ENCODE results near the gene ADAMTSL1.

Gene ADAMTSL1

DNA sequence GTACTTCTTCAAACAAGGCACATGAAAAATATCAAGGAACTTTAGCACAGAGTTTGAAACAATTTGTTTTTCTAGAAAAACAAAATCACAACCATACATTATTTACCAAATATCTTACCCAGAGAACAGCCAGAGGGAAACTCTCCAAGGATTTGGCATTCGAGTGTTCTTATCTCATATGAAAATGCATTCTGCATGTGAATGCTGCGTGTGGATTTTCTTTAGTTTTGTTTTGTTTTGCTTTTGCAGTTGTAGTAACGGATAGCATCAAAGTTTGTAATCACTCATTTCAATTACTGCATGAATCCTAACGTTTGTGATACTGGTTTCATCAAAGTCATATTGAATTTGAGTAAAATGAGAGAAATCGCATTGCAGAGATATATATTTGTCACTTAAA, 28.0 kb downstream of the ADAMTSL1 start:
- no peak for DNase-seq (ENCODE audit: low read depth)

DNA sequence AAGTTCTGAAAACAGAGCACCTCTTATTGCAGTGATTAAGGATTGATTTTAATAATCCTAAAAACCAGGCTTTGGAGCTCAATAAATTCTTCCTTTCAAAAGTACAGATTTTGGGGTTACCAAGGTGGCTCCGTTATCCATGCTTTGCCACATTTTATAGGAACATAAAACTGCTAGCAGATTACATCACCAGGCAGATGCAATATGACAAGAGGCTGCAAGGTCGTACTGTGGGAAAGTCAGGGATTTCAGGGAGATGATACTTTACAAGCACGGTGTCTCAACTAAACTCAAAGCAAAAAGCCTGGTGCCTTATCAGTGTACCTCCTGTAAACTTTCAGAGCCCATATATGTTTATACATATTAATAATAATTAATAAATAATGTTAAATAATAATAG, 28.6 kb downstream of the ADAMTSL1 start:
- no peak for DNase-seq (ENCODE audit: low read depth)

DNA sequence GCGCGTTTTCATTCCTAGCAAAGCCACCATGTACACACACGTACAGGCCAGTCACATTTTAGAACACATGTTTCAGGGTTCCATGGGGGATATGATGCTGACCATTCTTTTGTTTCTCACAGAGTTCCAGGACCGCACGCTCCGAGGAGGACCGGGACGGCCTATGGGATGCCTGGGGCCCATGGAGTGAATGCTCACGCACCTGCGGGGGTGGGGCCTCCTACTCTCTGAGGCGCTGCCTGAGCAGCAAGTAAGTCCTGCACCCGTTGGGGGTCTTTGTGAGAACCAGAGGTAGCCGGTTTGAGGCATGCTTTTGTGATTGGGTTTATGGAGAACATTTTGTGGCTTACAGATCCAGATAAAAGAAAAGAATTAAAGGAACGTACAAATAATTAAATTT, 30.8 kb downstream of the ADAMTSL1 start:
- DNase-seq (ENCODE audit: low read depth): no peak

DNA sequence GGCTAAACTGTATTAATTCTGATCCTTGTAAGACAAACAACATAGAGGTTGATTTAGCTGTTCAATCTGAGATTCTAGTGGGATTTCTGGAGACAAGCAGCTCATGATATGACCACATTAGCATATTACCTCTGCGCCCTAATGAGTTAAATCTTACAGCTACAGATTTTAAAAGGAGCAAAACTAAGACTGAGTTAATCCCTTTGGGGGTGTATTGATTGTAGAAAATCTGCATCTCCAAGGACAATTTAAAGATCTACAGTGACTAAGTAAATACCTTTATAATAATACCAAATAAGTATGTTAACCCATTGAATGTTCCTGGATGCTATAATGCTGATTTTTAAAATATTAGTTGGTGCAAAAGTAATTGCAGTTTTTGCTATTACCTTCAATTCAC, 33.2 kb downstream of the ADAMTSL1 start:
- DNase-seq (ENCODE audit: low read depth): no peak

DNA sequence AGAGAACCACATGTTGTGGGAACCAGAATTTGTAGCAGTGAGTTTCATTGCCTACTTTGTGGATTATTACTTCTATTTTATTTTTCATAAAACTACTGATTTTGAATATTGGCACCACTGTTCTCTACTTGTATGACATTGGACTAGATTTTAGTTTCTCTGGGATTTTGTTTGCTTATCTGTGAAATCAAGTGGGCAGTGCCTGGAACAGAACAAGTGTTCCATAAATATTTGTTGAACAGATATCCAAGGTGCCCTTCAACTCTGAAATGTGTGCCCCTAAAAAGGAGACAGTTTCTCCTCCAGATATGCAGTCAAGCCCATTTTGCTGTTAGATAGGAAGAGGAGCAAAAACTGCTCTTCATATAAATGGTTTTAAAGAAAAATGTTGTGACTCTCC, 42.6 kb downstream of the ADAMTSL1 start:
- DNase-seq (ENCODE audit: low read depth): no peak

DNA sequence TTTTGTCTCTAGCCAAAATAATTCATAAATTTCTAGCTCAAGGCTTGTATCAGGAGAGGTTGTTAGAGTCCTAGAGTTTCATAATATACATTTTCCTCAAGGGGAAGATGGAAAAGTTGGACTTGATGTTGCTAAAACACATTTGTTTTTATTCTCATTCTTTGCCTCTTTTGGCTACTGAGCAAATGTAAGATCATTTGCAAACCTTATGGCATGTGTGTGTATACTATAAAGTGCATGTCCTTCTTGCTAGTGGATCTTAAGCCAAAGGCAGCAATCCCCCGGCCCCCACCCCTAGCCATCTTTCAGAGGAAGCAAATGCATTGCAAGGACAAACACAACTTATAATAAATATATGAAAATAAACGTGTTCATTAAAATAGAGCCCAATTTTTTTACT, 43.0 kb downstream of the ADAMTSL1 start:
- DNase-seq (ENCODE audit: low read depth): no peak

DNA sequence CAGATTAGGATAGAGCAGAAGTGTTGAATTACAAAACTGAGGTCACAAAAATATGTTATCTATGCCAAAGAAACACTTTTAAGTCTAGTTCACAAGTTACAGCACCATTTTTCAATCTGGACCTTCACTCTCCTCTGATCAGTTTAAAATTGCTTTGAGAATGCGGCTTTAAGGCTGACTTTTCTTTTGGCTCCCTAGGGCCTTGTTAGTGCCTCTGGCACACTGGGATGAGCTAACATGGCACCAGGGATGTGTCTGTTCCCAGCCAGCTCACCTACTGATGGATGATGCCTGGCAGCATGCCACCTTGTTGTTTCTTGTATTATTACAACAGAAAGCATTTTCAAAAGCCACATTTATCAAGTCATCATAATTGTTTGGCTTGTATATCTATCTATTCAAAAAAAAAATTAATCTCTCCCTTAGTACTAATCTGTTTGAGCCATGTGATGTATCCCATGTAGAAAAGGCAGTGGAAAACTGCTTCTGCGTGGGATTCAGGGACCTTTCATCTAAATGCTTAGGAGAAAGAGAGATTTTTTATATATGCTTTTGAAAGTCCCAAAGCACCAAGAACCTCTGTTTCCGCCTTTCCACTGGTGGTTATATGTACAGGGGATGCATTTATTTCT, 46.6 kb downstream of the ADAMTSL1 start:
- DNase-seq (ENCODE audit: low read depth): peak; percentile 15

DNA sequence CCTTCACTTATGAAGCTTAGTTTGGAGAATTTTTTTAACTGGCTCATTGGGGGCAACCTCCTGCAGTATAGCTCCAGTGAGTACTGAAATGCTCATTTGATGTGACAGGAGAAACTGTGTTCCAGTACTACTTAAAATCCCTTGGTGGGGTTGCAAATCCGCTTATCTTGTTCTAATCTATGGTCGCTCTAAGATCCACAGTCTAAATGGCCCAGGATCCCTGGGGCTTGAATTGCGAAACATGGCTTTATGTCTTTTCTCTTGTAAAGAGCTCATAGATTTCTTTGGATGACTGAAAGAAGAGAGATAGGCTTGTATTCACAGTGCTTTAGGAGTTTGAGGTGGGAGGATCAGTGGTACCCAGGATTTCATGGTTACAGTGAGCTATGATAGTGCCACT, 52.7 kb downstream of the ADAMTSL1 start:
- DNase-seq (ENCODE audit: low read depth): peak; percentile 7

DNA sequence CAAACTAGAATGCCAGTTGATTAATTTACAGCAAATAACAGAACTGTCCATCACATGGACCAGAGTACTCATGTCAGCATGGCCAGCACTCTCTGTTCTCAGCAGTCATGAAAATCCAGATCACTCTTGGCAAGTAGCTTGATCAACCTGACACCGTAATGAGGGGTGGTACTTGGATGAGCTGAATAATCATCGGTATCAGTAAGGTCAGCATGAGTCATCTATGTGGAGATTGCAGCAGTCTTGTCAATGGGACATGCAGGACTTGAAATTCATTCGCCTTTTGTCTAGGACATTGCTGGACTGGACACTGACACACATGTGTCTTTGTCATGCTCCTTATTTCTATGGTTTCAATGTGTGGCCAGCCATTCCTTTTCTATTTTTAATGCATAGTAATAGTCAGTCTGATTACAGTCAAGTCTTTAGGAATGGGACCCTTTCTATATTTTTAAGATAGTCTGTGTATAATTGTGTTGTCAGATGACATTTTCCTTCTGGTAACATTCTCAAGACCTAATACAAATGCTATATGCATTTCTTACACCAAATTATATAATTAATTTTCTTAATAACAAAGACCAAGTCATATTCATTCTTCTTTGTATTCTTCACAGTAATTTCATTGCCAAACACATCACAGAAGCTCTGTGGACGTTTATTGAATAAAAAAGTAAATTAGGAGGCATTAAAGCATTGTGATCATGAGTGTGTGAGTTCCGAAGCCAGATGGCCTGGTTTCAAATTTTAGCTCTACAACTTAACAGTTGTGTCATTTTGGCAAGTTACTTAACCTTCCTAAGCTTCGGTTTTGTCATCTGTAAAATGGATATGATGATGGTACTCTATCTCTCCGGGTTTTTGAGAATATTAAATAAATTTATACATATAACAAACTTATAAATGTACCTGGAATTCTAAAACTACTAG, 57.4 kb downstream of the ADAMTSL1 start:
- no peak for DNase-seq (ENCODE audit: low read depth)

DNA sequence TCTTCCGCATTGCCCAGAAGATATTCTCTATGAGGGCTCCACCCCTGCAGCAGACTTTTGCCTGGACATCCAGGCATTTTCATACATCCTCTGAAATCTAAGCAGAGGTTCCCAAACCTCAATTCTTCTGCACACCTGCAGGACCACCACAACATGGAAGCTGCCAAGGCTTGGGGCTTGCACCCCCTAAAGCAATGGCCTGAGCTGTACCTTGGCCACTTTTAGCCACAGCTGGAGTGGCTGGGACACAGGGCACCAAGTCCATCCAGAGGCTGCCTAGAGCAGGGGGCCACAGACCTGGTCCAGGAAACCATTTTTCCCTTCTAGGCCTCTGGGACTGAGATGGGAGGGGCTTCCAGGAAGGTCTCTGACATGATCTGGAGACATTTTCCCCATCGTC, 60.7 kb downstream of the ADAMTSL1 start:
- no peak for DNase-seq (ENCODE audit: low read depth)

DNA sequence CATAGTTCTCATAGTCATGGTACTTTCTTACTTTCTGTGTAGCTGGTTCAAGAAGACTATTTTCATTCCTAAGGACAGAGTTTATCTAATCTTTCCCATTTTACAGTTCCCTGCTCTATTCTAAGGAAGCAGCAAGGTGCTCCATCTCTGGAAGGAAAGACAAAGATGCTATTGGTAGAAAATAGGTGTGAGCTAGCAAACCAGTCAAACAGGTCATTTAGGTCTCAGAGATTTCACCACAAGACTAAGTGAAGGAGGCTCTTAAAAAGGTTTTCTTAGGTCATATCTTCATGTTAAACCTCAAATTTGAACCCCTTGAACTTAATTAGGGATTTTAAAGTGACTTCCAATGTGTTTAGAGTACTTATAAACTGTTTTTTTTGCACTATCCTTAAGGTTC, 62.6 kb downstream of the ADAMTSL1 start:
- no peak for DNase-seq (ENCODE audit: low read depth)

DNA sequence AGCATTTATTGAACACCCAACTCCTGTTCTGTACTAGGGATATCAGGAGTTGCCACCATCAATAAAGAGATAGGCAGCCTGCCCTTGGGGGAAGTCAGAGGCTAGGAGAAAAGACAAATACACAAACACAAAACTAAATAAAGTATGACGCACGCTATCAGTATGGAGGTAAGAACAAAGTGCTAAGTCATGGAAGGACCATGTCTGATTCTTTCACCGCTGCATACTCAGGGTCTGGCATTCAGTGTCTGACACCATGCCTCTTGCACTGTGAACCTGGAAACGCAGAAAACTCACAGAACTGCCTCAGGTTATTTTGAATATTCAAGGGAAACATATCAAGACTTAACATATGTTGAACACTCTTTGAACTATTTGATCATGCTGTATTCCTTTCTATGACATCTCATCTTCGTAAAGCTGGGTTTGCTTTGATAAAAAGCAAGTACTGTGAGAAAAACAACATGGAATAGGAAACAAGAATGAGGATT, 65.3 kb downstream of the ADAMTSL1 start:
- no peak for DNase-seq (ENCODE audit: low read depth)

DNA sequence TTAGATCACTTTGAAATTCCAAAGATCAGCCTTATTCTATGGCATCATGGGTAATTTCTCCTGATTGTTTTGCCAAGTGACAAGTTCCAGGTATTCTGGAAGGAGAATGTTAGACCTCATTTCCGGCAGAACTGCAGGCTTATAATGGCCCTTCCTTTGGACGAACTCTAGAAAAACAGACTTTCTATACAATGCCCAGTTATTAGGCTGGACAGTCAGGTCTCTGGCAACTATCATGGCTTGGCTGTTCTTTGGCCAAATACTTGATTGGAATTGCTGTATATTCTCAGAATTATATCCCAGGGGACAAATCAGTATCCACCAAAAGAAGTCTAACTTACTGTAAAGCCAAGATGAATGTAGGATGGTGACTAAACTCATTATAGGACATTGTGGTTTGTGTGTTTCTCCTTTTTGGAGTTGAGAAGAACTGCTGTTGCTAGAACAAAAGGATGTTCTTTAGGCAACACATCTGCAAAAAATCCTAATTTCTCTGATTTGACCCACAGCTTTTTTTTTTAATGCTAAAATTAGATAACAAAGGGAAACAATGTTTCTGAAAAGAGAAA, 69.0 kb downstream of the ADAMTSL1 start:
- no peak for DNase-seq (ENCODE audit: low read depth)

DNA sequence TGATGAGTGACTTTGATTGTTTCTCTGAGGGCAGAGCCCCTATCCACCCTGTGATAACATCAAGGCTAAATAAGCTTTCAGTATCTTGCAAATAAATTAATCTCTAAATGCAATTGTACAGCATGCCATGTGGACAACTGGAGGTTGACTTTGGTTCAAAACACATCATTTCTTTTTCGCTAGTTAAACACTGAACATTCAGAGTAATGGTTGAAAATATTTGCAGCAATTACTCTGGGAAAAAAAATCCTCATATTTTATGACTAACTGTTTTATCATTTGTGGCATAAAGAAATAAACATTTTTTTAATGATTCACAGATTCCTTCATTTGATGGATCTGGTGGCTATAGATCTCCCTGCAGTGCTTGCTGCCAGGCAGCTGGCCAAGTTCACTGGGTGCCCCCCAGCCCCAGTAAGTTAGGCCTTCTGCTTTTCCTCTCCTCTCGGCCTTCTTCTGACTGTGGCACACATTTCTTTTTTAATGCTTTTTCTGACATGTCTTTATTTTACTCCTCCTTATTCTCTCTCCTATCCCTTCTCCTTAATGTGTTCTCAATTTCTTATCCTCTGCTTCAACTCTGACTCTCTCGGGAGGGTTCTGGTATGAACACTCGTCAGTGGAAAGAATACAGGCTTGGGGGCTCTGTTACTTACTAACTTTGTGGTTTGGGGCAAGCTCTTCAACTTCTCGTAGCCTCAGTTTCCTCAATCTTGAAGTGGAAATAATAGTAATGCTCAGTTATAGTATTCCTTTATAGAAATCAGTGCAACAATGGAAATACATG, 69.6 kb downstream of the ADAMTSL1 start:
- DNase-seq (ENCODE audit: low read depth): peak; percentile 94

DNA sequence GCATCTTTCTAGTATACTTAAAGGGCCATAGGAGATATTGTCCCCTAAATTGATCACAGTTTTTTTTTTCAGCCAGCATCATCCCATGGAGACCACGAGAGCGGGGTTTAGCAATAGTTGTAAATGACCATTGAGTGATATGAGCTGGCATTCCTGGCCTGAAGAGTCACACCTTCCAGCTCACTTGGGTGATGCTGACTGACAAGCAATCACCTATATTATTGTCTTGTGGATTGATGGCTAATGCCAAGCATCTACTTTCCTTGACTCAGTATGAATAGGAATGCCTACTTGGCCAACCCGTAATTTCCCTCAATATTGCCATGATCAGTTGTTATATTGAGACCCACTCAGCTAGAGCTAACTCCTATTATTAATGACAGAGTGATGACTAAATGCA, 70.5 kb downstream of the ADAMTSL1 start:
- peak; percentile 16 for DNase-seq (ENCODE audit: low read depth)

DNA sequence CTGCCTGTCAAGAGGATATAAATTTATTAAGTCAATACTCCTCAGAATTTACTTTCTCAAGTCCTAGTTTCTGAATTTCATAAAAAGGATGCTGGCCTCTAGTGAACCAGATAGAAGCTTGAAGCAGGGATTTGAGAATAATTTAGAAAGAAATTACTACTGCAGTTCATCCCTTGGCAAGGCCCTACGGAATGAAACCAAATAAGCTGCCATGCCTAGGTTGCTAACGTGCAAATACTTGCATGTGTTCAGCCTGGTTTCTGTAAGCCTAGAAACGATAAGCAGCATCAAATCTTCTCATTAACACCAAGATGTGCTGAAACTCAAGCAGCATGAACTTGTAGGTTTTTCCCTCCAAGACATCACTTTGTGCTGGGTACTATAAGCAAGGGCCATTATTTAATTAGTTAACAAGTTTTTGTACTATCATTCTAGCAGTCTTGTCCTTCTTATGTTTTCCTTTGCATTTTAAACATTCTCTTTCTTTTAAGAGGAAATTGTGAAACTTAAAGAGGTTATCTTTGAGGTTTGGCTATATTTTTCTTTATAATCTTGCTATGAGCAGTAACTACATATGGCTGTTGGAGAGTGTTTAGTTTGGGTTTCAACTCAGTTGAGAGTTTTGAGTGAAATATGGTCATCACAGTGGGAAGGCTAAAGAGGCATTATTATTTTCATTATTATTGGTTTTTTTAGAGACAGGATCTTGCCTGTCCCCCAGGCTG, 71.8 kb downstream of the ADAMTSL1 start:
- DNase-seq (ENCODE audit: low read depth): peak; percentile 25

DNA sequence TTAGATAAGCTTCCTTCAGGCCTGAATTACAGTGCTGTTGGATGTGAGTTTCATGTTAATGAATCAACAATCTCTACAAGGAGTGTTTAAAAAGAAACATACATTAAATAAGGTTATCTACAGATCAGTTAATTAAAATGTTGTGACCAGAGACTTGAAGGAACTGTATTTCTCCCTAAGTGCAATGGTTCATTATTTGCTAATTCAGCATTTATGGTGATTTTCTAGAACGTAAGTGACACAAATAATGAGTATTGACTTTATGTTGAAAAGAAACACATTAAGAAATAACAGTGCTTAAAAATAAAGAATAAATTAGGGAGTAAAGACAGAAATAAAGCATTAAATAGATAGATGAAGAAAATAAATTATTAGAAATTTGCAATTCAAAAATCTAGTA, 74.5 kb downstream of the ADAMTSL1 start:
- no peak for DNase-seq (ENCODE audit: low read depth)

DNA sequence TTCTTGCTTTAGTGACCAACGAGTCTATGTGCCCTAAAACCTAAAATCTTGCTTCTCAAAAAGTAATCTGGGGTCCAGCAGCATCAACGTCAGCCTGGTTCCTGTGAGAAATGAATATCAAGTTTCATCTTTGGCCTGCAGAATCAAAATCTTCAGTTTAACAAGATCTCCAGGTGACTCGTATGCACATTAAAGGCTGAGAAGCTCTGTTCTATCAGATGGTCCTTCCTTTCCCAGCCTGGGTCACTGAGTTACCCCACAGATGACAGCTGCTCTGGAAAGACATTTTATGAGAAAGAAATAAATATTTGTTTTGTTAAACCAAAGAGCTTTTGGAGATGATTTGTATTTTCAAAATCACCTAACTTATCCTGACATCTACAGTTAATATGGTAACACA, 75.8 kb downstream of the ADAMTSL1 start:
- DNase-seq (ENCODE audit: low read depth): no peak

DNA sequence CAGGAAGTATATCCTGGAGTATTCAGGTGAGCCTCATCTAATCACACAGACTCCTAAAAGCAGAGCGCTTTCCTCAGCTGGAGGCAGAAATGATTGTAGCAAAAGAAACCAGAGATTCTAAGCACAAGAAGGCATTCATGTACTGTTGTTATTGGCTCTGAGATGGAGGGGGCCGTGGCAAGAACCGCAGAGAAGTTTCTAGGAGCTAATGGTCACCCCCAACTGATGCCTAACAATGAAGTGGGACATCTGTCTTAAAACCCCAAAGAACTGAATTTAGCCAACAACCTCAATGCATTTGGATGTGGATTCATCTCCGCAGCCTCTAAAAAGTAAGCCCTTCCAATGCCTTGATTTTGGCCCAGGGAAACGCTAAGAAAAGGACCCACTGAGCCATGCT, 76.3 kb downstream of the ADAMTSL1 start:
- no peak for DNase-seq (ENCODE audit: low read depth)

DNA sequence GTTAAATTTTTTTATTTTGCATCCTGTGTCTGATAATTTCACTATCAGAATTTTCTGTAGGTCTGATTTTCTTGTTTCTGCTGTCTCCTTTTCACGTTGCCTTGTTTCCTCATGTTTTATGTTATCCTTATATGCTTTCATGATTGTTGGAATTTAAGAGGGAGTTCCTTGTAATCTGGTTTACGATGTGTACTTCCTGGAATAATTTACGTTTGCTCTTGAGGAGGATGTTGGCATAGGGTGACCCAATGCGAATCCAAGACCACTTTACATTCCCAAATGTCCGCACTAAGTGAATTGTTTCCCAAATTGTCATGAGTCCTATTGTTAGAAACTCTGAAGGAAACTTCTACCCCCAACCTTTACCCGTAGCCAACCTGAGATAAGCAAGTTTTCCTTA, 80.3 kb downstream of the ADAMTSL1 start:
- no peak for DNase-seq (ENCODE audit: low read depth)

DNA sequence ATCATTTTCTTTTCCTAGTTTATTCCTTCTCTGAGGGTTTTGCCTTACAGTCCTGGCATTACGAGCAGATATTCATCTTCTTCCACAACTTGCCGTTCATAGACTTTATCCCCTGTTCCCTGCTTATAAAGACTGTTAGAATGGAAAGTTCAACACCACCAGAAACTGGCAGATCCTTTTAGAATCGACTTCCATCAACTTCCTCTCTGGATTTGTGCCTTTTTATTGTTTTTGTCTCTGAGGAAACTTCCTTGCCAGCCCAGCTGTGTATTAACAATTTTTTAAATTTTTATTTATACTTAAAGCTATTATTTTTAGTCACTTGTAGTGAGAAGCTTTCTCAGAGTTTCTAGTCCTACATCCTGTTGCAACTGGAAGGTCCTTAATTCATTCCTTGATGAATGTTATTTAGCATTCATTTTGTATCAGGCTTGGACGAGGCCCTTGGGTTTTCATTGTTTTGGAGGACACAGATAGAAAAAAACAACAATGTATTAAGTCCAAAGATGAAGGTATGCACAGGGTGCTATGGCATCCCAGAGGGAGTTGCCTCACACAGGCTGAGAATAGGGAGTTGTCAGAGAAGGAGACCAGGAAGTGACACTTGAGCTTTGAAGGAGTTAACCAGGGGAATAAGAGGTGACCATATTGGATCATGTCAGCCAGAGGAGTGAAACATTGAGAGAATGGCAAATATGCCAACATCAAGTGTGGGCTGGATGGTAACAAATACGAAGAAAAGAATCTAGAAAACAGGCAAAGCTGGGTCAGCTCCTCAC, 81.3 kb downstream of the ADAMTSL1 start:
- no peak for DNase-seq (ENCODE audit: low read depth)

All from EH (cell line).